ENCODE results near the gene IGF1R. TPM values are rescaled to one million over a fixed set of nuclear protein-coding genes. Genes with fewer than 3 reads are reported as not detected.

IGF1R gene
- total and polyA plus RNA-seq, 2 of the 8 experiments (the other 6 are each of a cell fraction or from before 2014, with no cell fraction given) = 32.9 to 109 TPM

DNA sequence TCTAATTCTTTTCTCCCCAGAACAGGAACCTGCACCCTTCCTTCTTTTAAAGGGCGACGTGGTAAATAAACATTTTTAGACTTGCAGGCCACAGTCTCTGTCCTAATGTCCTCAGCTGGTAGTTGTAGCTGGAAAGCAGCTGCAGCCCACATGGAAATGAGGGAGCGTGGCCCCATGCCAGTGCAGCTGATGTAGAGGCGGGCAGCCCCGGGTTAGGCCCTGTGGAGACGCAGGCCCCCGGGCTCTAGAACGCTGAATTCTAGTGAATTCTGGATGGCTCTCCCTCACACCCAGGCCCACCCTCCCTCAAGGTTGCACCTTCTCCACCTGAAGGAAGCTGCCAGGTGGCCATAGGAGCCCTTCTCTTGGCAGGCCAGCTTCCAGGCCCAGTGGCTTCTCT lies 307.0 kb downstream of the IGF1R start:
- H3K14ac ChIP-seq (ENCODE audit: insufficient read length) = no peak overlapping the region
- no peak for TF ChIP-seq CREB1 (IDR thresholded peaks at IDR 0.05)
- no peak for TF ChIP-seq MAX (IDR thresholded peaks at IDR 0.05)
- TF ChIP-seq EP300 (IDR thresholded peaks at IDR 0.05; ENCODE audit: borderline replicate concordance in 1 of 2, low read depth in 2 of 2, low read length in 2 of 2) = no peak
- no peak for TF ChIP-seq RAD21 (IDR thresholded peaks at IDR 0.05 in 1 of 2, conservative IDR thresholded peaks at IDR 0.05 in 1 of 2; ENCODE audit: low read depth in 2 of 2, low read length in 2 of 2)
- TF ChIP-seq SAP30 (IDR thresholded peaks at IDR 0.05; ENCODE audit: insufficient read depth, insufficient replicate concordance, low read length) = no peak
- H3K56ac ChIP-seq (replicated peaks; ENCODE audit: insufficient read length, low read depth, low read length) = no peak overlapping the region
- FAIRE-seq (no peak), DNase-seq (ENCODE audit: low read depth in 1 of 2, low spot score in 2 of 2) (no peak)
- POLR2A ChIA-PET (ENCODE audit: partially characterized antibody) = no interaction called here
- no peak overlapping the region for H4K5ac ChIP-seq (ENCODE audit: insufficient read length, low read depth, low read length)
- peaks cover 0 to under 1% of the 10 kb centered on the region in 2 experiments; a peak in 1 of 4 replicates for H3K9me3 ChIP-seq (ENCODE audit: insufficient read depth in 2 of 2, low read depth in 1 of 2, low read length in 1 of 2)
- H3K36me3 ChIP-seq (ENCODE audit: control insufficient read depth in 2 of 4, insufficient read depth in 4 of 4, low read length in 3 of 4) = peaks cover 8 to 58% (median 39%) of the 10 kb centered on the region in 4 experiments
- no peak overlapping the region for H2BK12ac ChIP-seq (ENCODE audit: low read depth, low read length)
- no peak overlapping the region for H3K23ac ChIP-seq (ENCODE audit: insufficient read length)
- H2BK20ac ChIP-seq (ENCODE audit: low read length) = no peak overlapping the region
- H2AK5ac ChIP-seq (ENCODE audit: low read depth, low read length) = no peak overlapping the region
- no peaks in the 10 kb centered on the region for H3K27me3 ChIP-seq (replicated peaks in 1 of 4; ENCODE audit: control insufficient read depth in 3 of 4, extremely low read depth in 1 of 4, insufficient read depth in 3 of 4, low read length in 3 of 4)
- no peak overlapping the region for H2BK120ac ChIP-seq (replicated peaks; ENCODE audit: low read depth, low read length)
- H3K79me1 ChIP-seq (ENCODE audit: low read depth, low read length) = no peaks in the 10 kb centered on the region
- H3K4me2 ChIP-seq (ENCODE audit: insufficient read depth in 1 of 2, low read depth in 2 of 2, low read length in 2 of 2) = no peak overlapping the region
- H3K18ac ChIP-seq (ENCODE audit: extremely low read depth, low read length) = no peak overlapping the region
- no peak overlapping the region for H3K27ac ChIP-seq (ENCODE audit: low read depth, low read length)
- no peak overlapping the region for H2BK5ac ChIP-seq (ENCODE audit: low read depth, low read length)
- no peak overlapping the region for H4K91ac ChIP-seq (replicated peaks; ENCODE audit: insufficient read length, low read length)
- H3K79me2 ChIP-seq (ENCODE audit: control insufficient read depth in 1 of 2, insufficient read depth in 2 of 2, low read length in 2 of 2) = no peaks in the 10 kb centered on the region
- CTCF ChIA-PET (ENCODE audit: partially characterized antibody) = no interaction called here
- no peak overlapping the region for H3K4me3 ChIP-seq (ENCODE audit: extremely low read depth in 1 of 4, insufficient read depth in 2 of 4, low read depth in 3 of 4, low read length in 4 of 4)
- WGBS, 2 experiments (ENCODE audit: extremely low coverage in 1 of 2, insufficient coverage in 1 of 2, insufficient read length in 1 of 2, insufficient replicate concordance in 2 of 2, low coverage in 1 of 2, low lambda C conversion rate in 2 of 2, missing lambda C conversion rate in 1 of 2) = 96% methylated on average over 3 of the region's 8 CpGs; no CpG with 5 or more reads in 1 of the 2 experiments
- H3K9ac ChIP-seq (replicated peaks in 1 of 4; ENCODE audit: extremely low read depth in 1 of 4, low read depth in 3 of 4, low read length in 3 of 4) = no peak overlapping the region
- no peak overlapping the region for H2AFZ ChIP-seq (ENCODE audit: low read length)
- H3K4me1 ChIP-seq (replicated peaks in 1 of 4; ENCODE audit: control insufficient read depth in 3 of 4, insufficient read depth in 4 of 4, low read length in 3 of 4) = no peaks in the 10 kb centered on the region
- no peak overlapping the region for H3K4ac ChIP-seq (replicated peaks; ENCODE audit: insufficient read length, low read depth, low read length)
- 0 out of 2 replicates have a peak, but pooled peaks cover 1% of the 10 kb centered on the region for H3K23me2 ChIP-seq (ENCODE audit: low read depth, low read length)
- peaks cover 1 to 2% of the 10 kb centered on the region in 2 experiments for H4K20me1 ChIP-seq (replicated peaks in 1 of 2; ENCODE audit: control insufficient read depth in 1 of 2, insufficient read depth in 2 of 2, low read length in 2 of 2)
- H2BK15ac ChIP-seq (ENCODE audit: low read length) = no peak overlapping the region
- H4K8ac ChIP-seq (ENCODE audit: extremely low read depth, insufficient read depth, low read length) = no peak overlapping the region
